GM12875 (cell line): ENCODE results near the gene PPP1R3C.

Experiments used
- H3K4me3 ChIP-seq: one replicate; pipeline ENCODE4 v1.5.1; 2011; ENCODE audit warnings: low read depth, low read length, control low read depth
- CTCF ChIP-seq: IDR thresholded peaks from 2 replicates; pipeline ENCODE4 v1.5.1; 2011; ENCODE audit warnings: low read depth, mild to moderate bottlenecking, control low read depth, inconsistent platforms, low read length, moderate library complexity, borderline replicate concordance; ENCODE audit not compliant: insufficient read depth

PPP1R3C gene

GRCh38 chr10:91642831-91643692, 10.2 kb upstream of the PPP1R3C start:
- no peak for TF ChIP-seq CTCF
- no peak overlapping the region for H3K4me3 ChIP-seq

- no peak for TF ChIP-seq CTCF
- H3K4me3 ChIP-seq = no peak overlapping the region
These were observed 4.0 kb upstream of the PPP1R3C start for GRCh38 chr10:91636892-91637291.

- TF ChIP-seq CTCF = peak; percentile 53; the same call in 1 of the 2 replicates
These were observed 2.8 kb upstream of the PPP1R3C start for GRCh38 chr10:91635401-91636400.

GRCh38 chr10:91634898-91635297, 2.0 kb upstream of the PPP1R3C start:
- TF ChIP-seq CTCF = no peak
- no peak overlapping the region for H3K4me3 ChIP-seq

More at GRCh38 chr10:91635401-91636400, 2.8 kb upstream of the PPP1R3C start:
- no peak overlapping the region for H3K4me3 ChIP-seq

- no peak for TF ChIP-seq CTCF
- no peak overlapping the region for H3K4me3 ChIP-seq
These were observed 1.4 kb upstream of the PPP1R3C start for GRCh38 chr10:91634246-91634645.

GRCh38 chr10:91630625-91631024, 2.2 kb downstream of the PPP1R3C start:
- H3K4me3 ChIP-seq = no peak overlapping the region
- TF ChIP-seq CTCF = no peak
